ENCODE results near the gene MMS19.

GRCh38 chr10:97416565-97416964, 81.7 kb downstream of the MMS19 start:
- TF ChIP-seq CTCF (IDR thresholded peaks at IDR 0.05 in 8 of 11, conservative IDR thresholded peaks at IDR 0.05 in 3 of 11) (no peak), POLR2AphosphoS5 (IDR thresholded peaks at IDR 0.05) (no peak)
